K562 (cell line): ENCODE measurements around the gene TSEN34. TPM values are rescaled to one million over a fixed set of nuclear protein-coding genes. Genes with fewer than 3 reads are reported as not detected.

ENCODE experiments used
- ATAC-seq: fragments of 200-7000 bp; cut with Tn5 transposase; 3 replicates; pipeline ENCODE4 v1.9.1; 2020; ENCODE audit warnings: moderate library complexity
- BruUV-seq: library from RNA; stranded (reverse); fragments of 400-500 nt; replicated peaks from 2 replicates; lab custom pipeline; 2021; lab: Mats Ljungman, UMichigan
- CTCF ChIA-PET: fragments of 300-600 bp; formaldehyde crosslinking; extraction: SDS; loops from one replicate; lab custom pipeline; 2021; ENCODE audit warnings: low intra/inter-chr PET ratio; lab: Yijun Ruan, JAX
- POLR2A ChIA-PET: fragments of 300-600, 350-650 bp; sonication (Branson Sonifier 250); formaldehyde crosslinking; extraction: SDS; loops from one replicate; lab custom pipeline; 2021; ENCODE audit warnings: antibody characterized with exemption, inconsistent platforms; lab: Yijun Ruan, JAX
- DNase-seq, 4 experiments: peaks; one replicate each; pipeline versions ENCODE4 v3.0.0 to v3.0.0-alpha.2; 2011 to 2018; ENCODE audit warnings: low spot score in 3 of 4, mixed read lengths in 3 of 4; ENCODE audit errors: extremely low read depth in 1 of 4
- FAIRE-seq: peaks from 2 replicates; lab custom pipeline; 2011; peaks lifted over from hg19 to GRCh38; lab: Jason Lieb, UNC
- H2AFZ ChIP-seq: 2 replicates; pipeline ENCODE4 v1.6.0; 2011; ENCODE audit warnings: low read depth, low read length, control low read depth, inconsistent platforms
- H3K27ac ChIP-seq: fragments of 200-600 bp; 3 replicates; pipeline ENCODE4 v1.8.0; 2011; ENCODE audit warnings: low read depth, mild to moderate bottlenecking, control low read depth, inconsistent platforms, low read length, moderate library complexity, mixed read lengths; ENCODE audit errors: extremely low read depth
- H3K27me3 ChIP-seq, 2 experiments: fragments of 300-600 bp in 1 of 2; 2 replicates in 1 of 2; 3 replicates in 1 of 2; pipeline versions ENCODE4 v1.6.0 to v1.8.0; 2011; ENCODE audit warnings: inconsistent platforms in 2 of 2, low read length in 2 of 2, mild to moderate bottlenecking in 1 of 2, mixed read lengths in 1 of 2, moderate library complexity in 1 of 2; ENCODE audit not compliant: control insufficient read depth in 2 of 2, insufficient read depth in 2 of 2
- H3K36me3 ChIP-seq: fragments of 300-600 bp; 3 replicates; pipeline ENCODE4 v1.8.0; 2011; ENCODE audit warnings: mild to moderate bottlenecking, low read length, inconsistent platforms; ENCODE audit not compliant: control insufficient read depth, insufficient read depth
- H3K4me1 ChIP-seq, 2 experiments: fragments of 200-600 bp in 1 of 2; replicated peaks in 1 of 2; 2 replicates in 1 of 2; 3 replicates in 1 of 2; pipeline versions ENCODE4 v1.5.1 to v1.8.0; 2011; ENCODE audit warnings: inconsistent platforms in 2 of 2, low read length in 2 of 2, mild to moderate bottlenecking in 1 of 2, mixed read lengths in 1 of 2, moderate library complexity in 1 of 2; ENCODE audit not compliant: control insufficient read depth in 2 of 2, insufficient read depth in 2 of 2
- H3K4me2 ChIP-seq: 2 replicates; pipeline ENCODE4 v1.6.1; 2011; ENCODE audit warnings: low read length, control low read depth, inconsistent platforms, mixed read lengths; ENCODE audit not compliant: insufficient read depth
- H3K4me3 ChIP-seq: fragments of 200-600 bp; sonication (generic), shearing (Covaris generic); 2 replicates; pipeline ENCODE4 v1.5.1; 2016; ENCODE audit warnings: control low read depth, inconsistent platforms
- H3K79me2 ChIP-seq: fragments of 200-600 bp; 3 replicates; pipeline ENCODE4 v1.8.0; 2011; ENCODE audit warnings: low read length, inconsistent platforms; ENCODE audit not compliant: control insufficient read depth, insufficient read depth
- H3K9ac ChIP-seq, 2 experiments: 2 replicates each; pipeline versions ENCODE4 v1.6.0 to v1.6.1; 2011; ENCODE audit warnings: low read depth in 2 of 2, low read length in 2 of 2, control low read depth in 1 of 2, inconsistent platforms in 1 of 2, mild to moderate bottlenecking in 1 of 2, mixed read lengths in 1 of 2; ENCODE audit not compliant: insufficient read depth in 1 of 2
- H3K9me1 ChIP-seq: one replicate; pipeline ENCODE4 v1.6.0; 2011; ENCODE audit warnings: inconsistent platforms, mild to moderate bottlenecking, low read length, moderate library complexity; ENCODE audit not compliant: control insufficient read depth, insufficient read depth
- H3K9me3 ChIP-seq: replicated peaks from 2 replicates; pipeline ENCODE4 v1.5.1; 2011; ENCODE audit warnings: low read depth, low read length, inconsistent platforms; ENCODE audit not compliant: control insufficient read depth, insufficient read depth
- H4K20me1 ChIP-seq: replicated peaks from 2 replicates; pipeline ENCODE4 v1.6.1; 2011; ENCODE audit warnings: low read length, inconsistent platforms, mixed read lengths; ENCODE audit not compliant: control insufficient read depth, insufficient read depth
- ARNT ChIP-seq, 2 experiments: fragments of 450-650 bp; IDR thresholded peaks; 2 replicates each; pipeline ENCODE4 v1.6.1; 2016; ENCODE audit warnings: mild to moderate bottlenecking in 1 of 2
- CHD1 ChIP-seq: fragments of 200-600 bp; sonication (generic); IDR thresholded peaks from one replicate; pipeline ENCODE4 v1.6.1; 2012; ENCODE audit warnings: mild to moderate bottlenecking, moderate library complexity, low read length, inconsistent platforms
- DNMT1 ChIP-seq: fragments of 450-650 bp; IDR thresholded peaks from 2 replicates; pipeline ENCODE4 v1.6.1; 2016; ENCODE audit warnings: antibody characterized with exemption, mild to moderate bottlenecking
- FIP1L1 ChIP-seq: fragments of 200-400 bp; formaldehyde crosslinking; IDR thresholded peaks from 2 replicates; pipeline ENCODE4 v1.6.1; 2018; ENCODE audit warnings: mild to moderate bottlenecking, low read depth, low read length; ENCODE audit not compliant: poor library complexity, severe bottlenecking
- HMG20B ChIP-seq: fragments of 250-450 bp; sonication (Bioruptor Pico); IDR thresholded peaks from 2 replicates; pipeline ENCODE4 v1.5.0; 2021; ENCODE audit warnings: mild to moderate bottlenecking
- MTA3 ChIP-seq: fragments of 450-650 bp; formaldehyde crosslinking; IDR thresholded peaks from 2 replicates; pipeline ENCODE4 v1.6.1; 2017; ENCODE audit warnings: mild to moderate bottlenecking, borderline replicate concordance
- POLR2G ChIP-seq: fragments of 200-400 bp; formaldehyde crosslinking; IDR thresholded peaks from 2 replicates; pipeline ENCODE4 v1.6.1; 2017; ENCODE audit warnings: low read depth, mild to moderate bottlenecking, antibody characterized with exemption, low read length, moderate library complexity
- RAD51 ChIP-seq: fragments of 450-650 bp; IDR thresholded peaks from 2 replicates; pipeline ENCODE4 v1.7.1; 2016; ENCODE audit warnings: low read depth, mild to moderate bottlenecking, borderline replicate concordance
- SNRNP70 ChIP-seq: fragments of 200-400 bp; formaldehyde crosslinking; optimal IDR thresholded peaks from 2 replicates; pipeline ENCODE3; 2017; ENCODE audit warnings: low read depth, low read length
- ZBTB34 ChIP-seq: fragments of 250-450 bp; sonication (Bioruptor Pico); IDR thresholded peaks from 2 replicates; pipeline ENCODE4 v1.8.0; 2021; ENCODE audit warnings: mild to moderate bottlenecking, moderate library complexity
- ZNF12 ChIP-seq: sonication (generic); formaldehyde crosslinking; IDR thresholded peaks from 2 replicates; pipeline ENCODE4 v1.4.0; 2020; ENCODE audit warnings: mild to moderate bottlenecking, missing genetic modification reagents
- ZNF184 ChIP-seq: sonication (generic); formaldehyde crosslinking; IDR thresholded peaks from 2 replicates; pipeline ENCODE4 v1.5.0; 2020; ENCODE audit warnings: missing genetic modification reagents
- ZNF589 ChIP-seq: fragments of 200-800 bp; sonication (Bioruptor generic); IDR thresholded peaks from 2 replicates; pipeline ENCODE4 v1.6.1; 2016; ENCODE audit warnings: low read depth, missing genetic modification characterization, missing compliant biosample characterization
- ZNF717 ChIP-seq: fragments of 250-450 bp; sonication (Bioruptor Pico); IDR thresholded peaks from 2 replicates; pipeline ENCODE4 v1.5.0; 2021
- WGBS: fragments of 100-300 bp; shearing (Covaris generic); methylation state at CpG from one replicate; pipeline ENCODE4 v1.1.6; 2016; ENCODE audit warnings: low coverage, mixed read lengths; ENCODE audit not compliant: insufficient coverage; ENCODE audit errors: missing lambda C conversion rate; 5-methylcytosine and 5-hydroxymethylcytosine counted together
- in situ Hi-C: fragments of 300-500 bp; cut with MboI; formaldehyde crosslinking; loops from 4 replicates; pipeline ENCODE4 v1.15.0; 2018; ENCODE audit warnings: inconsistent platforms, mixed read lengths
- intact Hi-C: fragments of 100-400 bp; cut with micrococcal nuclease; formaldehyde crosslinking; loops from 2 replicates; pipeline ENCODE4 v1.14.2; 2022
- polyA plus RNA-seq, 8 experiments: library from polyadenylated mRNA; depleted of rRNA in 4 of 8; stranded (reverse) in 5 of 8; unstranded in 3 of 8; fragments of >200 nt; fragmentation: Nextera tagmentation in 2 of 8; fragmentation: Illumina TruSeq in 1 of 8; extraction: Ambion mirVana in 2 of 8; extraction: Trizol in 1 of 8; gene quantifications; 2 replicates each; pipeline versions ENCODE4 v1.2.1 to v1.2.3, GENCODE V29; 2011 to 2014; ENCODE audit warnings: inconsistent platforms in 1 of 8, missing spikeins in 1 of 8
- total RNA-seq, 7 experiments: library from RNA; depleted of rRNA in 6 of 7; stranded (reverse); fragments of >200 nt in 6 of 7; fragmentation: Illumina TruSeq in 2 of 7; extraction: Trizol in 2 of 7; gene quantifications; 2 replicates each; pipeline versions ENCODE4 v1.2.1 to v1.2.3, GENCODE V29; 2011 to 2021; ENCODE audit warnings: low replicate concordance in 1 of 7

TSEN34 gene
- total and polyA plus RNA-seq, 9 of the 15 experiments (the other 6 are each of a cell fraction or from before 2014, with no cell fraction given) = 3.1 to 57.6 (median 29.5) TPM

GRCh38 chr19:54207676-54207982 is 16.5 kb downstream of the TSEN34 start:
- intact Hi-C loops = no loop called here
- peaks cover 69 to 79% of the 10 kb centered on the region in 2 experiments for H3K4me1 ChIP-seq
- H3K4me2 ChIP-seq = peak overlapping the region; percentile 89
- WGBS = 20% methylated on average over 5 of the region's 5 CpGs
- FAIRE-seq = no peak
- DNase-seq = peak in 1 of 4 experiments; percentile 23
- BruUV-seq = no TSS peak
- no peak for TF ChIP-seq RAD51
- TF ChIP-seq HMG20B (CRISPR knock-in tag) = 0 out of 2 replicates have a peak, but pooled peaks have one; percentile 43
- no peak for TF ChIP-seq ZBTB34 (CRISPR knock-in tag)
- peak; percentile 31 for TF ChIP-seq FIP1L1
- 0 out of 2 replicates have a peak, but pooled peaks have one; percentile 40 for TF ChIP-seq POLR2G
- no peak for TF ChIP-seq ZNF184 (CRISPR knock-in tag)
- no peak for TF ChIP-seq MTA3
- no peak for TF ChIP-seq SNRNP70
- TF ChIP-seq CHD1 = peak; percentile 42
- TF ChIP-seq ZNF12 (CRISPR knock-in tag) = no peak
- 0 out of 2 replicates have a peak, but pooled peaks have one; percentile 74 for TF ChIP-seq ZNF717 (CRISPR knock-in tag)
- TF ChIP-seq ZNF589 (CRISPR knock-in tag) = no peak
- no peak for TF ChIP-seq ARNT (IDR thresholded peaks at IDR 0.05)
- no peak for TF ChIP-seq DNMT1
- no peak overlapping the region for H2AFZ ChIP-seq
- H3K4me3 ChIP-seq = peak overlapping the region; percentile 3; the same call in 1 of the 2 replicates
- ATAC-seq = peak; percentile 0; the same call in 1 of the 3 replicates
- peaks cover 81% of the 10 kb centered on the region for H4K20me1 ChIP-seq
- peaks cover 81% of the 10 kb centered on the region for H3K79me2 ChIP-seq
- peak overlapping the region; percentile 89 for H3K27ac ChIP-seq
- H3K9me1 ChIP-seq = peaks cover 23% of the 10 kb centered on the region
- peak overlapping the region; percentile 66 to 90 for H3K9ac ChIP-seq
- CTCF ChIA-PET = no interaction called here
- H3K27me3 ChIP-seq = no peaks in the 10 kb centered on the region
- in situ Hi-C loops = no loop called here
- H3K36me3 ChIP-seq = peaks cover 73% of the 10 kb centered on the region
- no peaks in the 10 kb centered on the region for H3K9me3 ChIP-seq
- POLR2A ChIA-PET = interaction anchor here (0.6 to 7.0 kb wide), 12 partner anchors 7 to 111 kb away, joined by 3 to 66 read pairs (median 4); partner anchors contain the start of genes CNOT3, MBOAT7, RPS9 and TSEN34
